ENCODE results near the gene LEUTX.
"Not testable (repeated sequence)": the region's sequence is repeated elsewhere in the genome, so short reads cannot be mapped to it uniquely, and the experiment has no call there.

The LEUTX gene, protein sequence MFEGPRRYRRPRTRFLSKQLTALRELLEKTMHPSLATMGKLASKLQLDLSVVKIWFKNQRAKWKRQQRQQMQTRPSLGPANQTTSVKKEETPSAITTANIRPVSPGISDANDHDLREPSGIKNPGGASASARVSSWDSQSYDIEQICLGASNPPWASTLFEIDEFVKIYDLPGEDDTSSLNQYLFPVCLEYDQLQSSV

DNA sequence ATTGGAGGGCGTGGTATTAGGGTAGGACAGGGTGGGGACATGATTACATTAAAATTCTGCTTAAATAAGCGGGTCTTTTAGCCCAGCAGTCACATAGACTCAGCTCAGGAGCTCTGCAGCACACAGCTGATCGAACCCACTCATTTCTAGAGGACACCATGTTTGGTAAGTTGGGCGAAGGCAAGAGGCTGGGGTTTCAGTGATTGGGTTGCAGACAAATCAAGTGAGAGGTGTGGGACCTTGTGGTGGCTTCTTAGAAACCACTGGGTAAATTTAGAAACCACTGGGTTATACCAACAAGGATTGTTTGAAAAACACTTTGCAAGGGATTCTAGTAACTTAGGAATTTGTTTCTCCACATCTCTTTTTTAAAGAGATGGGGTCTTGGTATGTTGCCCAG, at the start of gene LEUTX:
Gene LEUTX (plus strand): TSS at position 92 of the 400 bp plus-strand sequence. CDS start 67 bp downstream, at position 159.
- DNase-seq (ENCODE audit: low spot score) = no peak

DNA sequence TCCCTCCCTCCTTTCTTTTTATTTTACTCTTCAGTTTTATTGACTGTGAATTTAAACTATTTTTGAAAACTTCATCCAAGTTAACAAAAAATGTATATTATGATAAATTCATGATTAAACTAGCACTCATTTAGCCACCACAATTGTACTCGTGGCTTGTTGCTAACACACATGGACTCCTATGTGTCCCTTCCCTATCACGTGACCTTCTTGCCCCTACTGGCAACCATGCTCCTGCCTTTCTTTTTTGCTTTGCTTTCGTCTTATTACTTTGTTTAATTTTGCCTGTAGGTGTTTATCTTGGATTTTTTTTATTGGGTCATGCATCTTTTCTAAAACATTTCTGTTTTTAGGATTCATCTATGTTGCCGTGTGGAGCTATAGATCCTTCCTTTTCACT, 49.1 kb upstream of the LEUTX start:
- no peak for DNase-seq (ENCODE audit: low spot score)

DNA sequence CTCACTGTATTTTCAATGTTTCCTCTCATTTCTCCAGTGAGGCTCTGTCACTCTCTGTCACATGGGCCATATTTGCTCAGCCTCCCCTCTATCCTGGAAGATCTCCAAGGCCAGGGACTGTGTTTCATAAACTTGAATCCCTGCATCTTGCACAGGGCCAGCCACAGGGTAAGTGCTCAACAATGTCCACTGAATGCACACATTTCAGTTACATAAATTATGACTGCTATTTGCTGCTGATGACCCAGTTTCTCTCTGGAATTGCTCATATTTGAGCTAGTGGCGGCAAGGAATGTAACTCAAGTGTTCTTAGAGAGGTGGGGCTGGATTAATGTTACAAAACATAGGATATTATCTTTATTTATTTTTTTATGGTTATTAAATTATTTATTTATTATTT, 47.0 kb upstream of the LEUTX start:
- no peak for DNase-seq (ENCODE audit: low spot score)

DNA sequence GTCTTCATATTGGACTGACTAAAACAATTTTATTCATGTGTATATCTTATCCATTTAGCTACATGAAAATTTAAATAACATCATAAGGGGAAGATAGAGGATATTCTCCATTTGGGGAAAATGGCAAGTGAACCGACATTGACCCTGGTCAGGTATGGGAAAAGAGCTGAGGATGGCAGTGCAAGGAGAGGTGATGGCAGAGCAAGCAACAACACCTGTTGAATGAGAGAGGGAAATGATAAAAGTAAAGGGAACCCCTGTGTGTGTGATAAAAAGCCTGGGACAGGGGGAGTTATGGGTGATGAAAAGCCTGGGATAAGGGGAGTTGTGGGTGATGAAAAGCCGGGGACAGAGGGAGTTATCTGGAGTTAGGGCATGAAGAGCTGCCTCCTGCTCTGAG, 44.8 kb upstream of the LEUTX start:
- no peak for DNase-seq (ENCODE audit: low spot score)

DNA sequence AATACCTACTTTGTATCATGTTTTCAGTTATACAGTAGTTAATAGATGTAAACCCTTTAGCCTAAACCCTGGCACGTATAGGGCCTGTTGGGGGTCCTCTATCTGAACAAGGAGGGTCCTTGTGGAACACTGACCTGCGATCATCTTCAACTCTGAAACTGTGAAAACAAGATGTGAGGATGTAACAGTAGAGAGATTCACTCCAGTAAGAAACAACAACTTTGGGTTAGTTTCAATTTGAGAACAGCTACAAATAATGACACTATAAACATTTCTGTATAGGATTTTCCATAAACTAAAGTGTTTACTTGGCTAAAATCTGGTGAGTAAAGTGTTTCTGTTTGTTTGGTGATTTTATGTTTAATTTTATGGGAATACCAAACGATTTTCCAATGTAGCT, 43.0 kb upstream of the LEUTX start:
- no peak for DNase-seq (ENCODE audit: low spot score)

DNA sequence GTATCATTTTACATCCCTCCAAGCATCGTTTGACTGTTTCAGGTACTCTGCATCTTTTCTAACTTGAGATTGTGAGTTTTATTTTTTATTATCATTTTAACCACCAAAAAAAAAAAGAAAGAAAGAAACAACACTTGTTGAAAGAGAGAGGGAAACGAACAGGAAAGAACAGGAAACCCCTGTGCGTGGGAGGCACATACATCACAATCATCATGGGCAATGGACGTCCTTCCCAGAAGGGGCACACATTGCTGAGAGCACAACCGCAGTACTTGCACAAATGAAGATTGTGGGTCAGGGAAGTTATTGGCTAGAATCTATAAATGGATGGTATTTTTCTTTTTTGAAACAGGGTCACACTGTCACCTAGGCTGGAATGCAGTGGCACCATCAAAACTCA, 42.6 kb upstream of the LEUTX start:
- no peak for DNase-seq (ENCODE audit: low spot score)

DNA sequence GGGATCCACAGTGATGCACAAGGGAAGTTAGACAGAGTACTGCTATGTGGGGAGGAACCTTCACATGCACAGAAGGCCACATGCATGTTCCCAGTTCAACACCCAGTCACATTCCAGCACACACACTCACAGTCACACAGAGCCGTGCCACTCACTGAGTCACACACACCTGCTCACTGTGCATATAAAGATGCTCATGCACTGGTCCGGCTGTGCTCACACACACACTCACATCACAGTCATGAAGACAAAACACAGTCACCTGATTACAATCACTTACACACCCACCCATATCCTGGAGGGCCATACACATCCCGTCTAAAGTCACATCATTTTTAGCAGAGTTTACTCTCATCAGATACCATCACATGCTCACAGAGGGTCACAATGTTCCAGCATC, 41.3 kb upstream of the LEUTX start:
- DNase-seq (ENCODE audit: low spot score) = no peak

DNA sequence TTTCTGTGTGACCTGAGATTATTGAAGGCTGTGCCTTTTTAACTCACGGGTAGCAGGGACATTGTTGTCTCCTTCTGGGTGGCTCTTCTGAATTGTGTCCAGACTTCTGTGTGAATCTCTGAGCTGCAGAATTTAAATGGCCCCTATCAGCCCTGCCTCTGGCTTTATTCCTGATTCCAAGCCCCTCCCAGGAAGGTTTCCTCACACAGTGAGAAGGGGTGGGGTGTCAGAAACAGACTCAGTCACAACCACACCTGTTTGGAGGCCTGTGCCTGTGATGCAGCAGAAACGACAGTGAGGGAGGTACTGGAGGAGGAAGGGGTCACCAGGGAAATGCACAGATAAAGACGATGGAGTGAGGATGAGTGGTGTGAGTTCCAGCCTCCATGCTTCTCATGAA, 40.8 kb upstream of the LEUTX start, which contains the start of gene CLC:
Gene CLC (minus strand): TSS at position 139 of the 400 bp plus-strand sequence. CDS start 77 bp downstream, at position 62.
- no peak for DNase-seq (ENCODE audit: low spot score)

DNA sequence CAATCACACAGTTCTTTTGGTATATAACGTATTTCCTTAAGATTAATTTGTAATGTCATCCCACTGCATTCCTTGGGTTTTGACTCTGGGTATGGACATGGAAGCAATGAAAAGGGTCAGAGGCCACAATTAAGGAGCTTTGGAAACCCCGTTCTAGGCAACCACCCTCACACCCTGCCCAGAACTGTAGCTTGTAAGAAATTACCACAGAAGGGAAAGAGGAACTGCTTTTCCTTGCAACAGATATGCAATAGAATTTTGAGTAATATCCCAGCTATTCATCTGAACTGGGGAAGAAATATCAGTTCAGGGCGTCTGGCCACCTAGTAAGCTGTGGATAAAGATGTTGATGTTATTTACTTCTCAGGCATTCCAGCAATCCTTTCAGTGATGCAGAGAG, 39.8 kb upstream of the LEUTX start:
- DNase-seq (ENCODE audit: low spot score) = no peak

DNA sequence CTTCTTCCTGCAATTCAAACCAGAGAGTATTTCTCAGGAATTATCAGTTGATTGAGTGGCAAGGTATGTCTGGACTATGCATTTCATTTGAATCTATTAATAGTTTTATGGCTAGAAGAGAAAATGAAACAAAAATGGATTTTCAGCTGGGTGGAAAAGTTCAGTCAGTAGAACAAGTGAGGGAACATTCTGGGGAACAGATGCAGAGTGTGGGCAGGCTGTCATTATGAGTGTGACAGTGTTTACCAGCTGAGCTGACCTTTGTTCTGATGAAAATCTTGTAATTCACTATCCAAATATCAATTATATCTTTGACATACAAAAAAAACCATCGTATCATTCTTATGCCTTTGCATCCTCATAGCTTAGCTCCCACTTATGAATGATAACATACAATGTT, 38.3 kb upstream of the LEUTX start:
- no peak for DNase-seq (ENCODE audit: low spot score)

DNA sequence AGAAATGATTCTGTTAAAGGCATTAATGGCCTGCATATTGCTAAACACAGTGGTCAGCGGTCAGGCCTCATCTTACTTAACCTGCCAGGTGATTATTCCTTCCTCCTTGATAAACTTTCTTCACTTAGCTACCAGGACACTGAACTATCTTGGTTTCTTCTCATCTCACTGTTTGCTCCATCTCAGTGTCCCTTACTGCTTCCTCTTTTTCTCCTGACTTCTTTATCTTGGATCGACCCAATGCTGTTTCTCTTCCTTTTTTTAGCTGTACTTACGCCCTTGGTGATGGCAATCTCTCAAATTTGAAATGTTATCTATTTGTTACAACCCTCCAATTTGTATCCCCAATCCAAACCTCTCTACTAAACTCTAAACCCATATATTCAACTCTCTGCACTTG, 33.0 kb upstream of the LEUTX start:
- no peak for DNase-seq (ENCODE audit: low spot score)

DNA sequence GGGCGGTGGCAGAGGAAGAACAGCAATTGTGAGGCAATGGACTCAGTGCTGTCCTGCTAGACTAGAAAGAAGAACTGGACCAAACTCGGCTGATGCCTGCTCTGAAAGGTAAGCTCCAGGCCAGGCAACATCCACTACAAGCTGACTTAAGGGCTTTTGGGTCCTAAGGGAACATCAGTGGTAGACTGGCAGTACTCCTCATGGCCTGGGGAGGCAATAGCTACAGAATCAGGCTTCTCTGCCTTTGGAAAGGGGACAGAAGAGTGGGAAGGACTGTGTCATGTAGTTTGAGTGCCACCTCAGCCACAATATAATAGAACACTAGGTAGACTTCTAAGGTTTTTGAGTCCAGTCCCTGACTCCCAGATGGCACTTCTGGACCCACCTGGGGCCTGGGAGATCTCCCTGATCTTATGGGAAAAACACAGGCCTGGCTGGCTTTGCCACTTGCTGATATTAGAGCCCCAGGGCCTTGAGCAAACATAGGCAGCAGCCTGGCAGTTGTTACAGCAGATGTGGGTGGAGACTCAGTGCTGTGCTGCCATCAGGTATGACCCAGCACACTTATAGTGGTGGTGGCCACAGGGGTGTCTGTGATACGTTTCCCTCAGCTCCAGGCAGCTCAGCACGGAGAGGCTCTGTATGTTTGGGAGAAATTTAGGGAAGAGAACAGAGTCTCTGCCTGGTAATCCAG, 31.7 kb upstream of the LEUTX start:
- DNase-seq (ENCODE audit: low spot score) = no peak

DNA sequence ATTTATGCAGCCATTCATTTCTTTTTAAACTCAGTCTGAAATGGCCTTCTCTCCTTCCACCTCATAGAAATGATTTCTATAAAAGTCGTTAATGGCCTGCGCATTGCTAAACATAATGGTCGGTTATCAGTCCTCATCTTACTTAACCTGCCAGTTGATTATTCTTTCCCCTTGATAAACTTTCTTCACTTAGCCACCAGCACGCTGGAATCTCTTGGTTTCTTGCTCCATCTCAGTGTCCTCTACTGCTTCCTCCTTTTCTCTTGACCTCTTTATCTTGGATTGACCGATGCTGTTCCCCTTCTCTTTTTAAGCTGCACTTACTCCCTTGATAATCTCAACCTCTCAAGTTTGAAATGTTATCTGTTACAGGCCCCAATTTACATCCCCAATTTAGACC, 28.7 kb upstream of the LEUTX start:
- no peak for DNase-seq (ENCODE audit: low spot score)

DNA sequence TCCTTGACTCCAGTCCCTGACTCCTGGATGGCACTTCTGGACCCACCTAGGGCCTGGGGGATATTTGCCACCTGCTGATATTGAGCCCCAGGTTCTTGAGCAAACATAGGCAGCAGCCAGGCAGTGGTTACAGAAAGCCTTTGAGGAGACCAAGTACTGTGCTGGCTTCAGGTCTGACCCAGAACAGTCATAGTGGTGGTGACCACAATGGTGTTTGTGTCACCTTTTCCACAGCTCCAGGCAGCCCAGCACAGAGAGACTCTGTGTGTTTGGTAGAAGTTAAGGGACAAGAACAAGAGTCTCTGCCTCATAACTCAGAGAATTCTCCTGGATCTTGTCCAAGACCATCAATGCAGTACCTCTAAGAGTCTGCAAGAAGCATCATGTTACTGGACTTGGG, 26.3 kb upstream of the LEUTX start:
- no peak for DNase-seq (ENCODE audit: low spot score)

DNA sequence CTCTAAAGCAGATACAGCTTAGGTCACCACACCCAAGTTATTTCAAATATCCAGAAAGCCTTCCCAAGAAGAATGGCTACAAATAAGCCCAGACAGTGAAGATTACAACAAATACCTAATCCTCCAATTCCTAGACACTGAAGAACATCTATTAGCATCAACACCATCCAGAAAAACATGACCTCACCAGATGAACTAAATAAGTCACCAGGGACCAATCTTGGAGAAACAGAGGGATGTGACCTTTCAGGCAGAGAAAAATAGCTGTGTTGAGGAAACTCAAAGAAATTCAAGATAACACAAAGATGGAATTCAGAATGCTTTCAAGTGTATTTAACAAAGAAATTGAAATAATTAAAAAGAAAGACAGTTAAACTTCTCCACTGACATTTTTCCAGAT, 25.9 kb upstream of the LEUTX start:
- DNase-seq (ENCODE audit: low spot score) = no peak

DNA sequence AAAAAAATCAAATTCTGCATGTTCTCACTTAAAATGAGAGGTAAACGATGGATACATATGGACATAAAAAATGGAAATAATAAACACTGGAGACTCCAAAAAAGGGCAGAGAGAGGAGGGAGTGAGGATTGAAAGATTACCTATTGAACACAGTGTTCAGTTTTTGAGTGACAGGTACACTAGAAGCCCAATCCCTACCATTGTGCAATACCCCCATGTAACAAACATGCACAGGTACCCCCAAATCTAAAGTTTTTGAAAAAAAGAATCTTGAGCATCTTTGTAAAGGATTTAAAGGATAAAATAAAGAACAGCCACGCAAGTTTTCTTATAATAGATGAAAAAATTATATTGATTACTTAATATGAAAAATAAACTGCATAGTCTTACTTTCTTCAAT, 24.1 kb upstream of the LEUTX start:
- no peak for DNase-seq (ENCODE audit: low spot score)

DNA sequence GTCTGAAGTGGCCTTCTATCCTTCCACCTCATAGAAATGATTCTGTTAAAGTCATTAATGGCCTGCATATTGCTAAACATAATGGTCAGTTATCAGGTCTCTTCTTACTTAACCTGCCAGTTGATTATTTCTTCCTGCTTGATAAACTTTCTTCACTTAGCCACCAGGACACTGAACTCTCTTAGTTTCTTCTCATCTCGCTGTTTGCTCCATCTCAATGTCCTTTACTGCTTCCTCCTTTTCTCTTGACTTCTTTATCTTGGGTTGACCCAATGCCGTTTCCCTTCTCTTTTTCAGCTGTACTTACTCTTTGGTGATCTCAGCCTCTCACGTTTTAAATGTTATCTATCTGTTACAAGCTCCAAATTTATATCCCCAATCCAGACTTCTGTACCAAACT, 23.7 kb upstream of the LEUTX start:
- DNase-seq (ENCODE audit: low spot score) = no peak

DNA sequence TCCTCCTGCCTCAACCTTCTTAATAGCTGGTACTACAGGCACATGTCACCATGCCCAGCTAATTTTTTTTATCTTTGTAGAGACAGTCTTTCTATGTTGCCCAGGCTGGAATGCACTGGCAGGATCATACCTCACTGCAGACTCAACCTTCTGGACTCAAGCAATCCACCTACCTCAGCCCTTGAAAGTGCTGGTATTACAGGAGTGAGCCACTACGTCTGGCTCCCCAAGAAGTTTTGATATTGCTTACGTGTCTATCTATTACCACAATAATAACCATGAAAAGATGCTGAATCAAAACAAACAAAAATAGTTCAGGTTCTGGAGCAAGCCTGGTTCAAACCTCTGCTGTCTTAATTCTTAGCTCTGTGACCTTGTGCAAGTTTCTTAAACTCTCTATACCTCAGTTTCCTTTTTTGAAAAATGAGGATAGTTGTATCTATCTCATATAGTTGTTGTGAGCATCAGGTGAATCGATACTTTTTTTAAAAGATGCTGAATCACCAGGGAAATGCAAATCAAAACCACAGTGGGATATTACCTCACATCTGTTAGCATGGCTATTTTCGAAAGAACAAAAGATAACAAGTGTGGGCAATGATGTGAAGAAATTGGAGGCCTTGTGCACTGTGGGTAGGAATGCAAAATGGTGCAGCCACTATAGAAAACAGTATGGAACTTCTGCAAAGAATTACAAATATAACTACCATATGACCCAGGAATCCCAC, 19.0 kb upstream of the LEUTX start:
- no peak for DNase-seq (ENCODE audit: low spot score)

DNA sequence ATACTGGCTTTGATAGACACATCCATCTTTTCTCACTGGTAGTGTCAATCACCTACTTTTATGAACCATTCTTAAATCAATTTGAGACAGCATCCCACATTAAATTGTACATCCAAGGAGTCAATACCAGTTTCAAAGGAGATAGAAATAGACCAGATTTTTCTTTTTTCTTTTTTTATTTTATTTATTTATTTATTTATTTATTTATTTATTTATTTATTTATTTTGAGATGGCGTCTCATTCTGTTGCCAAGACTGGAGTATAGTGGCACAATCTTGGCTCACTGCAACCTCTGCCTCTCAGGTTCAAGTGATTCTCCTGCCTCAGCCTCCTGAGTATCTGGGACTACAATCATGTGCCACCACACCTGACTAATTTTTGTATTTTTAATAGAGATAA, 16.8 kb upstream of the LEUTX start:
- not testable (repeated sequence) for DNase-seq (ENCODE audit: low spot score)

DNA sequence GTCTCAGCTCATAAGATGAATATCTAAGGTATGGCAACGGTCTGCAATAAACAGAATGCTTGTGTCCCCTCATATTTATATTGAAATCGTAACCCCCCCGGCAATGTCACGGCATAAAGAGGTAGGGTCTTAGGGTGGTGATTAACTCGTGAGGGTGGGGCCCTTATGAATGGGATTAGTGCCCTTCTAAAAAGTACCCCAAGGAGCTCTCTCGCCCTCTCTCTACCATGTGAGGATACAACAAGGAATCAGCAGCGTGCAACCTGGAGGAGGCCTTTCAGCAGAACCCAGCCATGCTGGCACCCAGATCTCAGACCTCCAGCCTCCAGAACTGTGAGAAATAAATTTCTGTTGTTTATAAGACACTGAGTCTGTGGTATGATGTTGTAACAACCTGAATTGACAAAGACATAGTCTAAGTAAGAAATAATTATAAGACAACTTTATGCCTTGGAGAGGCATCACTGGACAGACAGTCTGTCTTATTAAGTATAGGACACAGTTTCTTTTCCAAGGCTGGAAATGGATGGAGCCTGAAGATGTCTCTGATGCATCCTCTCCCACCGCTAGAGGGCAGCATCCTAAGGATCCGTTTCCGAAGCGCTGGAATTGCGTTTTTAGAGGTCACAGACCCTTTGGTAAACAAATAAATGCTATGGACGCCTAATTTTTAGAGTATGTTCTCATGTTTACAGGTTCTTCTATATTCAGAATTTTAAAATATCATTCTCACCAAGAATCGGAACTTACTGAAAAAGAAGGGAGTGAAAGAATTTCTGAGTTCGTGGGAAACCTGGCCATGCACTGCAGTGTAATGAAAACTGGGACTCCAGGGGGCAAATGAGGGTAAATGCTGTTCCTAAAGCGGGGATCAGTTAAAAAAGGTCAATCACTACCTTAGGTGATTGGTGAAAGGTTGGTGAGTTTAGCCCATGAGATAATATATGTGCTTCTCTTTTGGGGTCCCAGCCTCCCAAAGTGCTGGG, 13.3 kb upstream of the LEUTX start:
- peak; percentile 24 for DNase-seq (ENCODE audit: low spot score)

DNA sequence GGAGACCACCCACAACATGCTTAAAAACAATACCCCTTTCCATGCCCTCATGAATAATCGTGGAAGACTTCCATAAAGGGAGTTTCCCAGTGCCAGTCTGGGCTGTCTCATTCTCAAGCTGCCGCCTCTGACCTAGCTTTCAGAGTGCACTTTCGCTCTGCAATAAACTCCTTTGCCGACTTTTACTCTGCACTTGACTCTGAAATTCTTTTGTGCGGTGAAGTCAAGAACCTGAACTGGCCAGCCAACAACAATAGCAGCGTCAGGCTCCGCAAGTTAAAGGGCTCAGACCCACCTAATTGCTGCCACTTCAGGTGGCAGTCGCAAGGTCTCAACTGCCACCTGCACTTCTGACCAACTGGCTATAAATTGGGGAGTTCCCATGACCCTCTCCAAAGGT, 10.3 kb upstream of the LEUTX start:
- no peak for DNase-seq (ENCODE audit: low spot score)

DNA sequence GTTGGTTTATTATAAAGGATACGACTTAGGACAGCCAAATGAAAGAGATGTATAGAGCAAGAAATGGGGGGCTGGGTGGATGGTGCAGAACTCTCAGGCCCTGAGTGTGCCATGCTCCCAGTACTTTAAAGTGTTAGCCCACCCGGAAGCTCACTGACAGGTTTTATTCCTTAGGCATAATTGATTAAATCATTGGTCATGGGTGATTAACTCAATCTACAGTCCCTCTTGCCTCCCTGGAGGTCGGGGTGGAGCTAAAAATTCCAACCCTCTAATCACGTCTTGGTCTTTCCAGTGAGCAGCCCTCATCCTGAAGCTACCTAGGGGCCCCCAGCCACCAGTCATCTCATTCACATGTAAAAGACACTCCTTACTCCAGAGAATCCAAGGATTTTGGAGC, 9.9 kb upstream of the LEUTX start:
- no peak for DNase-seq (ENCODE audit: low spot score)

Data from AG08396 (cell line).